GM19099 (cell line): ENCODE data around the gene EPS15.

Source experiments
- POLR2A ChIP-seq: IDR thresholded peaks from 3 replicates; pipeline ENCODE4 v1.6.1; 2011; ENCODE audit warnings: low read depth; ENCODE audit not compliant: insufficient read length; ENCODE audit errors: extremely low read depth

The EPS15 gene

DNA sequence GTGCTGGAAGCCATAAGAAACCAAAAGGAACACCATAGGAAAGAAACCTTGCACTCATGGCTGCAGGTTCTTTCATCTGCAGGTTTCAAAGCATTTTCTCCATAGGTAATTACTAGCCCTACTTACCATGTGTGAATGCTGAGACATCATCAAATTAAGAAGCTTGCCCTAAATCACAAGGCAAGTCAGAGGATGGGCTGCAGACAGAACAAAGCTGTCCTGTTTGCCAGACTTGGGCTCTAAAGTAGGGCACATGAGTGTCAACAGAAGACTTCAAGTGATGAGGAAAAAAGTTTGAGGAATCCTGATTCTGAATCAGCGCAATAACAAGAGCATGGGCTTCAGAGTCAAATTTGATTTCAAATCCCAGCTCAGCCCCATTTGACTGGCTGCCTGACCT is 5.8 kb upstream of the EPS15 start:
- TF ChIP-seq POLR2A, result no peak

DNA sequence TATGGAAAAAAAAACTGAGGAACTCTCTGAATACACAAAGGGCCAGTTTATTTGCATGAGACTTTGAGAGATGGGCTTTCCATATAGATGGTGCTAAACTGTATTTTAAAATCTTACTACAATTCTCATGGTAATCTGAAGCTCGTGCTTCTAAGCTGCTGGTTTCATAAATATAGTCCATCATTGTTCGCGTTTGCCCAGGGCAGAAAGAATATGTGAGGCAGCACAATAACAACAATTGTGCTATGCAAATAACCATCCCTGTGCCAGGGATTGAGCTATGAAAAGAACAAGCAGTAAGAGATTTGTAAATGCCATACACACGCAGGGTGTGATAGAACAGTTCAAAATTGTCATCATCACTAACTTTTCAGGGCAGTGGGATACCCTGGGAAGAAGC is 4.9 kb upstream of the EPS15 start:
- TF ChIP-seq POLR2A, result no peak

DNA sequence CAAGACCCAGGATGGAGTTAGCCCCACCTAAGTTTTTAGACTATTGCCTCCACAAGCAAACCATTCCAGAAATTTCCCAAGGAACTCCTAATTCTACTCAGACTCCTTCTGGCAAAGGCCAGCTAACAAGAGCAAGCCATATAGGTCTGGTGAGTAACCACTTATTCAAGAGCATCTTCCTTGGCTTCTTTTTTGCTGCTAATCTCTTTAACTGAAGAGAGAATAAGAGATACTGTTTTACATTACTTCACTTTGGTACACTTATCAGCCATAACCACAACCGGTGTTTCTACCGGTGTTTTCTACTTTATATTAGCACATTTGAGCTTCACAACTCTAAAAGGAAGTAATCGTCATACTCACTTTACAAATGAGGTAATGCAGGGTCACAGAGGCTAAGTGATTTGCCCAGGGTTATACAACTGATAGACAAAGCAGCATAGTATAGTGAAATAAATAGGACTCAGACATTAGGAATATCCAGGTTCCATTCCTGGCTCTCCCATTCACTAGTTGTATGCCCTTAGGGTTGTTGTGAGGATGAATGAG is 1.7 kb upstream of the EPS15 start:
- TF ChIP-seq POLR2A, result no peak

DNA sequence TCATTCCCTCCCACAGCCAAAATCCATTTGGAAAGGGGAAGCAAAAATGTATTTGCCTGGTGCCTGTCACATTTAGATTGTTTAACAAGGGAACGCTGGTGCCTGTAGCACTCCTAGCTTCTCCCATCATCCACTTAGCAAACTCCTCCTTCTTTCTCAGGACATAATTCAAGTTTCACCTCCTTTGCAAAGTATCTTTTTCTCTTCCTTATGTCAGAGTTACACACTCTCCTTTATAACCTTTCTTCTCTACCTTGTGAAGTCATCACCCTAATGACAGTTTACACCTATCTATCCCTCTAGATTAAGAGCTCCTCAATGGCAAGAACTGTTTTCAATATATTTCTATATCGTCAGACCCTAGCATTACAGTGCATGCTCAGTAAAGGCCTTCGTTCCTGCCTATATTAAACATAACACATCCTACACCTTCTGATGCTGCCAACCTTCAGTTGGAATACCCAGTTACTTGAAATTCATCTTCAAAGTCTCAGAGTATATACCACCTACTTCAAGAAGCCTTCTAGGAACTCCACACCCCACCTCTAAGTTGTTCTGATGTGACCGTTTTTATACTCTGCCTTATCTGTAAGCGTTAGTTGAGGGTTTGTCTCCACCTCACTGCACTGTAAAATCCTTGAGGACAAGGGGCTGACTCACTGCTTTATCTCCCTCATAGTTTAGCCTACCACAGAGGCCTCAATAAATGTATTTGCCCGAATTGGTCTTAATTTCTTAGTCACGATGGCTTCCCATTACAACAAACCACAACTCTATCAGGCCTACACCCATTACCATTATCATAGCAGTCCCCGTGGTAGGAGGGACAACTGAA is 1.0 kb upstream of the EPS15 start:
- TF ChIP-seq POLR2A, result no peak

DNA sequence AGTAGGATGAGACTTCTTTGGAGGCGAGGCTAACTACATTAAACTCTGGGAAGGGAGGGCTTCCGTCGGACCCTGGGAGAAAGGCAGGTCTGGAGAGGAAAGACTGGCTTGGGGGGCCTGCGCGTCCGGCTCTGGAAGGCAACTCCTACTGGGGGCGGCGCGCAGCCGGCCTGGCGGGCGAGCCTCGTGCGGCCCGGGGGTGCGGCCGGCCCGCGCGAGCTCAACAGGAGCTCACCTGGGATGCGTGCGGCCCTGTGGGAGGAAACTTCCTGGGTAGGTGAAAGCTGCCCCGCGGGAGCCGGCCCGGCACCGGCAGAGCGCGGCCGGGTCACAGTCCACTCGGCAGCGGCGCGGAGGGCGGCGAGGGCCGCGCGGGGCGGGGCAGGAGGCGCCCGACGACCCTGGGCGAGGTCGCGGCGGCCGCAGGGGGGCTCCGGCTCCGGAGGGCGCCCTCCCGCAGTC is 449 bp downstream of the EPS15 start:
- no peak for TF ChIP-seq POLR2A

DNA sequence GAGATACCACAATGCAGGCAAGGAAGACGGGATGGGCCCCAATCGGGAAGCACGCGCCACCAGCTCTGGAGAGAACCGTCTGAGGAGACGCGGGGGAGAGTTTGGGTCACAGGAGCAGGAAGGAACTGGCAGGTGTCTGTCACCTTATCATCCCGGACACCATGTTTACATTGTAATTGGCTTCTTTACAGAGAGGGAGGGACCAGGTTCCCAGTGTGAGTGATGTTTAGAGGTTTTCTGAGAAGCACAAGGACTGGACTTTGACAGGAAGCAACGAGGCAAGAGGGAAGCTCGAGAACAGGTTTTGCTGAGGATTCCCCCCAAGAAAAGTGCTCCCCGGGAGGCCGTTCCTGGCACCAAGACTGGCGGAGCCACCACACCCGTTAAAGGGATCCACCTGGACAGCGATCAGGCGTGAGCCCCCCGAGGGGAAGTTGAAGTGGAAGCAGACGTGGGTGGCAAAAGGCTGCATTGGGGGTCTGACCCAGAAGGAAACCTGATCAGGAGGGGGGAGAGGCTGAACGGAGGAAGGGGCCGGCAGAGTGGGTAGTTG is 957 bp downstream of the EPS15 start:
- TF ChIP-seq POLR2A, result peak; percentile 81

DNA sequence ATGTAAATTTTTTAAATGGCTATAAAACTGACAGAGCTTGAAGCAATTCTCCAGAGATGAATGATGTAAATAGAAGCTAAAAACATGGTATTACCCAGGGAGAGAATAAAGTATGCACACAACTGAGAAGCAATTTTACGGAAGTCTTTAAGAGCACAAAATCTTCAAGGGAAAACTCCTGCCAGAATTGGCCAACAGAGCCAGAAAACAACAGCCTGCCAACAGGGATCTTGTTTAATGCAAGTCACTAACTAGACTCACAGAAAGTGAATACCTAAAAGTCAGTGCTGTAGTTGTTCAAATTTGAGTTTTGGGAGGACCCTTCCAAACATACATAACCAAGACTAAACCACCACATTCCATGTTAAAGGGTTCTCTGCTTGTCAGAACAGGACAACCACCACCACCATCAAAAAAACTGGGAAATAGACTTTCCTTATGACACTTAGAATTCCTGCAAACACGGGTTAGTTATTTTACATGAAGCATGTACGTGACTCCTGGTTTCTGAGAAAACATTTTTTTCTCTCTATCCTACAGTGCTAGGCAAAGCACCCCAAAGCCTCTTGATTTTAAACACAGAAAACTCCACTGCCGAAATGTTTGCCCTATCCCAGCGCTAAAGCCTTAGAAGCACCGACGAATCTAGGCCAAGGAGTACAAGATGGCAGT is 1.6 kb downstream of the EPS15 start:
- TF ChIP-seq POLR2A, result no peak

DNA sequence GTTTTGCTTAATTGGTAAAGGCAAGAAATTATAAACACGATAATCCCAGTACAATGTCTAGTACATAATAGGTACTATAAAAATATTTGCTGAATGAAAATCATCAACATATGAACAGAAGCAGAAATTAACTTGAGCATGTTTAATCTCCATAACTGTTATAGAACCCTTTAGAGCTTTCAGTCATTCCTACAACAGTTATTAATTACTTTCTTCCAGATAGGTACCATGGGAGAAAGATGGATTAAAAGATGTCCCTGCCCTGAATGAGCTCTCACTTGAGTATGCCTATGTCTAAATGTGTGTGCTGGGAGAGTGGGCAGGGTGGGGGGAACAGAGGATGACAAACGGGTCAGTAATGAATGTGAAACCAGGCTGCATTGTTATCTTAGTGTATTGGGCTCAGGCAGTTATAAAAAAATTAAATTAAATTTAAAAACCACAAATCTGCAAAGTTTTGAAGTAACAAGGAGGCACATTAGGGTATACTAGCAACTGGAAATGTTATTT is 2.4 kb downstream of the EPS15 start:
- no peak for TF ChIP-seq POLR2A

DNA sequence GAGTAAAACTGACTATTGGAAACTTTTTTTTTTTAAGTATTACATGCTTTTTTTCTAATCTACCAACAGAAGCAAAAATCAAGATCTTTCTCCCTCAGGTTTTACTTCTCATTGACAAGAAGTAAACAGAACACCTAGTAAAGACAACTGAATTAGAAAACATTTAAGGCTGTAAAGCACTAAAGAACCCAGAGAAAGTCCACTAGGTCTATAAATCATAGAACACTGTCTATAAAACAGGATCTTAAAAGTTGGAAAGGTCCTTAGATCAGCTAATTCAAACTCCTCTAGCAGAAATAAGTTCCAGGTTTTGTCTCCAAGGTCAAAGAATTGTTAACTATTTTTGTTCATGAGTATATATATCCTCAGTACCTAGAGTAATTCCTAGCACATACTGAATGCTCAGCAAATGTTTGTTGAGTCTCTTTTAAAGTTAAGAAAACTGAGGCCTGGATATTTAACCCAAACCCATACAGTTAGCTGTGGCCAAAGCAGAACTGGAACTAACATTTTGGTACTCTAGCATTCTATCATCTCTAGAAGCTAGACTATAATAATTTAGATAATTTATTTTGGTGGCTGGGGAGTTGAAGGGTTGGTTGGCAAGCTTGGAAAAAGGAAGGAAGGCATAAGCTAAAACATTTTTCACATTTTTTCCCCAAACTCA is 3.0 kb downstream of the EPS15 start:
- no peak for TF ChIP-seq POLR2A

DNA sequence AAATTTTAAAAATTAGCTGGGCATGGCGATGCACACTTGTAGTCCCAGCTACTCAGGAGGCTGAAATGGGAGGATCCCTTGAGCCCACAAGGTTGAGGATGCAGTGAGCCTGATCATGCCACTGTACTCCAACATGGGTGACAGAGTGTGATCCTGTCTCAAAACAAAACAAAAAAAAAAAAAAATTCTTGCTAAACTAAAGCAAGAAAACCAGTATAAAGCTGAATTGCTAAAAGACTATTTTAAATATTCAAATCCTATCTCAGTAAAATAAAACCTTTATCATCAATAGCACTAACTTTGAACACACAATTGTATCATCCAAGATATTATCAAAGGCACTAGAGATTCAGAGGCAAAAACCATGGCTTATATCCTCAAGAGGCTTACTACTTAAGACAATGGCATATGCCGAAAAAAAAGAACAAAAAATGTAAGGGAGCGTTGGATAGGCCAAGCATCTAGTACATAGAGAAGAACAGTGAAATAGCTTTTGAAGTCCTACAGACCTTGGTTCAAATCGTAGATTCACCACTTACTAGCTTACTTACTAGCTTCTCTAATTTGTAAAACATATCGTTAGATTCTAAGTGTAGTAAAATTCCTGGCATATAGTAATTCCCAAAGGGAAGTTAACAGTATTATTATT is 3.6 kb downstream of the EPS15 start:
- no peak for TF ChIP-seq POLR2A

DNA sequence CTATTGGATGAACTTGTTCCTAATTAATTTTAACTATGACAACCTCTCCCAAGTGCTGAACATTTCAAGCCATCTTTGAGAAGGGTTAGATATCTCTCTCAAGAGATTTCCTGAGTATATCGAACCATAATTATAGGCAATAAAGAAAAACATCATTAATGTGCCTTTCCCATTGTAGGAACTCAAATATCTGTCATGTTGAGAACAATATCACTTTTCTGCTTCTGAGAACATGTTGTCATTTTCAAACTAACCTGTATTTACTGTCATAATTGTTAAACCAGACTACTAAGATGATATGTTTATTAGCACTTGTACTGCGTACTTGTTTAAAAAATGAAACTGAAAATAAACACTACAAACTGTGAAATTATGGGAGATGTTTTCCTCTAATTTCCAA is 4.3 kb downstream of the EPS15 start:
- TF ChIP-seq POLR2A, result no peak

DNA sequence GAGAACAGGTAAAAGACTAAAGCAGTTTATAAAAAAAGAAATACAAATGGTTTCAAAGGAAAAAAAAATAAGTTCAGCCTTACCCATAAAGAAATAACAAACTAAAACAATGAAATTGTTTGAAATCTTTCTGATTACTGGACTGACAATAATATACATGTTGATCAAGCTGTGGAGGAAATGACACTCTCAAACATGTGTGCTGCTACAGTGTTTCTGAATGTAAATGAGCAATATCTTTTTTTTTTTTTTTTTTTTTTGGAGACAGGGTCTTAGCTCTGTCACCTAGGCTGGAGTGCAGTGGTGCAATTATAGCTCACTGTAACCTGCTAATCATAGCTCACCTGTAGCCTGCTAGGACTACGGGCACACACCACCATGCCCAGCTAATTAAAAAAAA is 6.5 kb downstream of the EPS15 start:
- no peak for TF ChIP-seq POLR2A

DNA sequence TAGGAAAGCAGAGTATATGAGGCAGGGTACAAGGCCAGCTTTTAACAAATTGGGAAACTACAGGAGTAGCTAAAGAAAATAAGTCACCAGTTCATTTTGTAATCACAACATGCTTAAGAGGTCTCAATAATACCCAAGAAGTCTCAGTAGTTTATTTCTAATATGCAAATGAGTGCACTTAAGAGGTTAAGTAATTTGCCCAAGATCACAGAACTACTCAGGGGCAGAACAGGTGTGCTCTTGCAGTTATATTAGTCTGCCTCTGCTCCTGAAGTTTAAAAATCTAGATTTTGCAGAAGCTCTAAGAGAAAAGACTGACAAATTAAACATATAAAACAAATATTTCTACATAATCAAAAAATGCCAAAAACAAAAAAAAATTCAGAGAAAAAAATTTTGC is 6.9 kb downstream of the EPS15 start:
- no peak for TF ChIP-seq POLR2A

DNA sequence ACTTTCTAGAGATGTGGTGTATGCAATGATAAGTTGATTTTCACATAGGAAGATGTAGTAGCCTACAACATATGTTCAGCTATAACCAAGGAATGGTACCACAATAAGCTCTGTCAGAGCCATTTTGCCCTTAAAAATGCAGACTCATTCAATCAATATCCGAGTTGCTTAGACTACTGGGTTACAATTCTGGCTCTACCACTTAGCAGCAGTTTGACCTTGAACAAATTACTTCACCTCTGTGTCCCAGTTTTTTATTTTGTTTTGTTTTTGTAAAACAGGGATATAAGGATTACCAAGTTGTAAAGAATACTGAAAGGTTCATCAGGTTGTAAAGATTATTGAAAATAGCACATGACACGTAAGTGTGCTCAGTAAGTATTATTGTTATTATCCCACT is 9.3 kb downstream of the EPS15 start:
- no peak for TF ChIP-seq POLR2A
